Naive B cell (primary cell): ENCODE measurements around the gene VSIG10. TPM values are rescaled to one million over a fixed set of nuclear protein-coding genes. Genes with fewer than 3 reads are reported as not detected.
A peak's percentile ranks its signal among the peaks of the same experiment; 100 is the strongest.
"Not testable (repeated sequence)": the region's sequence is repeated elsewhere in the genome, so short reads cannot be mapped to it uniquely, and the experiment has no call there.

Source experiments
- ATAC-seq, 2 donors: fragments of 150-1000 bp; cut with Tn5 transposase; 2 replicates each; pipeline ENCODE4 v1.10.0; 2021; ENCODE audit warnings: low read depth in 2 of 2, mild to moderate bottlenecking in 2 of 2, moderate library complexity in 2 of 2
- DNase-seq: peaks from one replicate; pipeline ENCODE4 v3.0.0; 2022
- H3K27ac Mint-ChIP-seq, 6 donors: one replicate each; pipeline ENCODE4 v1.8.0; 2020 to 2022; ENCODE audit warnings: mild to moderate bottlenecking in 6 of 6, mixed read lengths in 6 of 6, moderate library complexity in 5 of 6, inconsistent platforms in 2 of 6
- H3K27me3 Mint-ChIP-seq, 3 donors: one replicate each; pipeline ENCODE4 v1.8.0; 2021 to 2022; ENCODE audit warnings: mixed read lengths in 3 of 3, mild to moderate bottlenecking in 1 of 3
- H3K36me3 Mint-ChIP-seq, 2 donors: one replicate each; pipeline ENCODE4 v1.8.0; 2020 to 2022; ENCODE audit warnings: mixed read lengths in 2 of 2, inconsistent platforms in 1 of 2, mild to moderate bottlenecking in 1 of 2
- H3K4me1 Mint-ChIP-seq, 3 donors: one replicate each; pipeline ENCODE4 v1.8.0; 2020 to 2022; ENCODE audit warnings: mixed read lengths in 3 of 3, inconsistent platforms in 1 of 3, mild to moderate bottlenecking in 1 of 3, moderate library complexity in 1 of 3
- H3K4me3 Mint-ChIP-seq, 8 donors: one replicate each; pipeline ENCODE4 v1.8.0; 2020 to 2022; ENCODE audit warnings: mild to moderate bottlenecking in 8 of 8, mixed read lengths in 8 of 8, moderate library complexity in 8 of 8, inconsistent platforms in 2 of 8
- H3K9me3 Mint-ChIP-seq, 7 donors: one replicate each; pipeline ENCODE4 v1.8.0; 2020 to 2022; ENCODE audit warnings: mixed read lengths in 7 of 7, mild to moderate bottlenecking in 5 of 7, inconsistent platforms in 2 of 7, moderate library complexity in 1 of 7
- polyA plus RNA-seq, 6 donors: library from polyadenylated mRNA; unstranded; fragments of 300-500 nt; fragmentation: Illumina TruSeq; gene quantifications; one replicate each; pipeline ENCODE4 v1.2.3, GENCODE V29; 2021; ENCODE audit warnings: low read depth in 6 of 6

The VSIG10 gene
- polyA plus RNA-seq, 6 donors from 2014 or later = 0.36 to 3.1 (median 1.7) TPM; not detected in 1

- H3K9me3 Mint-ChIP-seq = no peaks in the 10 kb centered on the region
- peak overlapping the region in 1 of 6 donors; percentile 34 for H3K27ac Mint-ChIP-seq
- H3K27me3 Mint-ChIP-seq = no peaks in the 10 kb centered on the region
- no peaks in the 10 kb centered on the region for H3K4me1 Mint-ChIP-seq
- no peak for DNase-seq
- no peak overlapping the region for H3K4me3 Mint-ChIP-seq
- no peak for ATAC-seq
- H3K36me3 Mint-ChIP-seq = peaks cover 0 to 15% of the 10 kb centered on the region in 2 donors
These were observed 74.6 kb downstream of the VSIG10 start for GRCh38 chr12:118029166-118029565.

- H3K9me3 Mint-ChIP-seq = no peaks in the 10 kb centered on the region
- H3K36me3 Mint-ChIP-seq = peaks cover 12 to 14% of the 10 kb centered on the region in 2 donors
These were observed 78.6 kb downstream of the VSIG10 start for GRCh38 chr12:118025168-118025567.

GRCh38 chr12:118023301-118023860 lies 80.4 kb downstream of the VSIG10 start:
- no peaks in the 10 kb centered on the region for H3K9me3 Mint-ChIP-seq
- H3K27me3 Mint-ChIP-seq = no peaks in the 10 kb centered on the region
- no peak overlapping the region for H3K4me3 Mint-ChIP-seq
- peaks cover 9 to 12% of the 10 kb centered on the region in 2 donors for H3K36me3 Mint-ChIP-seq
- no peak overlapping the region for H3K27ac Mint-ChIP-seq
- ATAC-seq = no peak
- DNase-seq = no peak
- peaks cover 0 to 5% (median 4%) of the 10 kb centered on the region in 3 donors for H3K4me1 Mint-ChIP-seq

More at GRCh38 chr12:118025168-118025567, 78.6 kb downstream of the VSIG10 start:
- Mint-ChIP-seq H3K27me3 (no peaks in the 10 kb centered on the region), H3K4me3 (no peak overlapping the region), H3K27ac (no peak overlapping the region), H3K4me1 (peaks cover 0 to 5% (median 4%) of the 10 kb centered on the region in 3 donors)
- no peak for ATAC-seq
- no peak for DNase-seq

GRCh38 chr12:118022728-118023109 lies 81.1 kb downstream of the VSIG10 start:
- ATAC-seq = no peak
- Mint-ChIP-seq H3K4me3 (no peak overlapping the region), H3K9me3 (no peaks in the 10 kb centered on the region), H3K27me3 (no peaks in the 10 kb centered on the region), H3K36me3 (peaks cover 6 to 12% of the 10 kb centered on the region in 2 donors), H3K27ac (peak overlapping the region in 1 of 6 donors; percentile 50), H3K4me1 (peaks cover 6 to 10% (median 9%) of the 10 kb centered on the region in 3 donors)
- DNase-seq = no peak

GRCh38 chr12:118022097-118022727 lies 81.6 kb downstream of the VSIG10 start:
- peaks cover 11 to 13% (median 11%) of the 10 kb centered on the region in 3 donors for H3K4me1 Mint-ChIP-seq
- not testable (repeated sequence) for ATAC-seq, H3K9me3 Mint-ChIP-seq, H3K4me3 Mint-ChIP-seq, H3K27me3 Mint-ChIP-seq, DNase-seq
- H3K27ac Mint-ChIP-seq = peak overlapping the region in 2 of 6 donors; percentile 50 to 93
- peaks cover 5 to 12% of the 10 kb centered on the region in 2 donors for H3K36me3 Mint-ChIP-seq

- no peaks in the 10 kb centered on the region for H3K9me3 Mint-ChIP-seq
- ATAC-seq (no peak), DNase-seq (no peak)
- H3K4me3 Mint-ChIP-seq = peak overlapping the region in 1 of 8 donors; percentile 12
- H3K27ac Mint-ChIP-seq = no peak overlapping the region
- peaks cover 17 to 25% (median 23%) of the 10 kb centered on the region in 3 donors for H3K4me1 Mint-ChIP-seq
- peaks cover 5 to 12% of the 10 kb centered on the region in 2 donors for H3K36me3 Mint-ChIP-seq
- H3K27me3 Mint-ChIP-seq = no peaks in the 10 kb centered on the region
These were observed 83.8 kb downstream of the VSIG10 start for GRCh38 chr12:118020036-118020435.

GRCh38 chr12:118017926-118018325 lies 85.9 kb downstream of the VSIG10 start:
- peaks cover 17 to 25% (median 23%) of the 10 kb centered on the region in 3 donors for H3K4me1 Mint-ChIP-seq

GRCh38 chr12:118016424-118017264 lies 87.2 kb downstream of the VSIG10 start, which contains the start of gene RFC5:
Gene RFC5, plus strand, starts transcription at chr12:118016703. Its CDS starts 125 bp downstream, at chr12:118016828.
- DNase-seq (peak; percentile 97), ATAC-seq (peak; percentile 99)
- Mint-ChIP-seq H3K9me3 (no peaks in the 10 kb centered on the region), H3K27ac (peak within 1 kb of the TSS; percentile 38 to 98 (median 92)), H3K27me3 (no peaks in the 10 kb centered on the region), H3K36me3 (peaks cover 3 to 5% of the 10 kb centered on the region in 2 donors), H3K4me3 (peak within 1 kb of the TSS; percentile 80 to 95 (median 92)), H3K4me1 (peaks cover 13 to 25% (median 18%) of the 10 kb centered on the region in 3 donors)

More at GRCh38 chr12:118017926-118018325, 85.9 kb downstream of the VSIG10 start:
- Mint-ChIP-seq H3K4me3 (peak overlapping the region; percentile 61 to 93 (median 86)), H3K9me3 (no peaks in the 10 kb centered on the region), H3K27ac (peak overlapping the region in 1 of 6 donors; percentile 93), H3K27me3 (no peaks in the 10 kb centered on the region), H3K36me3 (peaks cover 5 to 12% of the 10 kb centered on the region in 2 donors)
- ATAC-seq (no peak), DNase-seq (no peak)

GRCh38 chr12:118015944-118016343 lies 87.9 kb downstream of the VSIG10 start:
- Mint-ChIP-seq H3K36me3 (peaks cover 0 to 4% of the 10 kb centered on the region in 2 donors), H3K9me3 (no peaks in the 10 kb centered on the region), H3K4me1 (peaks cover 13 to 25% (median 18%) of the 10 kb centered on the region in 3 donors), H3K27ac (peak overlapping the region in 3 of 6 donors; percentile 89 to 94 (median 93)), H3K4me3 (peak overlapping the region in 7 of 8 donors; percentile 80 to 93 (median 91)), H3K27me3 (no peaks in the 10 kb centered on the region)
- DNase-seq (no peak), ATAC-seq (no peak)

- ATAC-seq = no peak
- no peaks in the 10 kb centered on the region for H3K36me3 Mint-ChIP-seq
- H3K27ac Mint-ChIP-seq = peak overlapping the region in 1 of 6 donors; percentile 30
- peak overlapping the region; percentile 12 to 92 (median 40) for H3K4me3 Mint-ChIP-seq
- H3K4me1 Mint-ChIP-seq = peaks cover 13 to 25% (median 18%) of the 10 kb centered on the region in 3 donors
- H3K9me3 Mint-ChIP-seq = no peaks in the 10 kb centered on the region
- DNase-seq = no peak
- H3K27me3 Mint-ChIP-seq = no peaks in the 10 kb centered on the region
These were observed 88.5 kb downstream of the VSIG10 start for GRCh38 chr12:118015306-118015705.

Other genes starting within 250 kb of the VSIG10 start
- gene KSR2, start 135.0 kb downstream of the VSIG10 start, polyA plus RNA-seq = not detected
- 10 to 100 TPM; 16.0 to 26.8 (median 24.1) TPM for gene RFC5, start 87.3 kb downstream of the VSIG10 start, polyA plus RNA-seq
- 10 to 100 TPM in 1 of 6 donors, 1 to 10 TPM in 5; 5.8 to 12.8 (median 8.3) TPM for gene WSB2, start 42.8 kb downstream of the VSIG10 start, polyA plus RNA-seq
- 100 to 1,000 TPM; 237 to 308 (median 258) TPM for gene PEBP1, start 32.1 kb upstream of the VSIG10 start, polyA plus RNA-seq